ENCODE data around the gene NDUFS2. TPM values are rescaled to one million over a fixed set of nuclear protein-coding genes. Genes with fewer than 3 reads are reported as not detected.

Gene NDUFS2
- total RNA-seq, 1 donor from 2014 or later, result 131 TPM

DNA sequence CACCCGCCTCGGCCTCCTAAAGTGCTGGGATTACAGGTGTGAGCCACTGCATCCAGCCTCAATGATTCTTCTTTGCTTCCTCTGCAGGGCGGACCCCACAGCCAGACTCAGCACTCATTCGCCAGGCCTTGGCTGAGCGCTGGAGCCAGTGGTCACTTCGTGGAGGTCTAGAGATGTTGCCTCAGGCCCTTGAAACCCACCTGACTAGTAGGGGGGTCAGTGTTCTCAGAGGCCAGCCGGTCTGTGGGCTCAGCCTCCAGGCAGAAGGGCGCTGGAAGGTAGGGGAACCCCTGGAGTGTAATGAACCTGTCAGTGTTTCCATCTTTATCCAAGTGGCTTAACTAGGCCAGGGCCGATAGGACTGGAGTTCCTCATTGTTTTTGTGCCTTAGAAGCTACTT lies 33.3 kb upstream of the NDUFS2 start:
- no peaks in the 10 kb centered on the region for H3K27me3 ChIP-seq (ENCODE audit: control insufficient read depth, insufficient read depth, low read length)
- no peak overlapping the region for H3K4me3 ChIP-seq (ENCODE audit: low read depth, low read length)
- peaks cover 18% of the 10 kb centered on the region for H3K36me3 ChIP-seq (ENCODE audit: control insufficient read depth, insufficient read depth, low read length)
- TF ChIP-seq, protein P1, sequence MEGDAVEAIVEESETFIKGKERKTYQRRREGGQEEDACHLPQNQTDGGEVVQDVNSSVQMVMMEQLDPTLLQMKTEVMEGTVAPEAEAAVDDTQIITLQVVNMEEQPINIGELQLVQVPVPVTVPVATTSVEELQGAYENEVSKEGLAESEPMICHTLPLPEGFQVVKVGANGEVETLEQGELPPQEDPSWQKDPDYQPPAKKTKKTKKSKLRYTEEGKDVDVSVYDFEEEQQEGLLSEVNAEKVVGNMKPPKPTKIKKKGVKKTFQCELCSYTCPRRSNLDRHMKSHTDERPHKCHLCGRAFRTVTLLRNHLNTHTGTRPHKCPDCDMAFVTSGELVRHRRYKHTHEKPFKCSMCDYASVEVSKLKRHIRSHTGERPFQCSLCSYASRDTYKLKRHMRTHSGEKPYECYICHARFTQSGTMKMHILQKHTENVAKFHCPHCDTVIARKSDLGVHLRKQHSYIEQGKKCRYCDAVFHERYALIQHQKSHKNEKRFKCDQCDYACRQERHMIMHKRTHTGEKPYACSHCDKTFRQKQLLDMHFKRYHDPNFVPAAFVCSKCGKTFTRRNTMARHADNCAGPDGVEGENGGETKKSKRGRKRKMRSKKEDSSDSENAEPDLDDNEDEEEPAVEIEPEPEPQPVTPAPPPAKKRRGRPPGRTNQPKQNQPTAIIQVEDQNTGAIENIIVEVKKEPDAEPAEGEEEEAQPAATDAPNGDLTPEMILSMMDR (IDR thresholded peaks at IDR 0.05; ENCODE audit: insufficient read depth, low read length, severe bottlenecking), result no peak
- DNase-seq (ENCODE audit: low read depth) (no peak), FAIRE-seq (no peak)

DNA sequence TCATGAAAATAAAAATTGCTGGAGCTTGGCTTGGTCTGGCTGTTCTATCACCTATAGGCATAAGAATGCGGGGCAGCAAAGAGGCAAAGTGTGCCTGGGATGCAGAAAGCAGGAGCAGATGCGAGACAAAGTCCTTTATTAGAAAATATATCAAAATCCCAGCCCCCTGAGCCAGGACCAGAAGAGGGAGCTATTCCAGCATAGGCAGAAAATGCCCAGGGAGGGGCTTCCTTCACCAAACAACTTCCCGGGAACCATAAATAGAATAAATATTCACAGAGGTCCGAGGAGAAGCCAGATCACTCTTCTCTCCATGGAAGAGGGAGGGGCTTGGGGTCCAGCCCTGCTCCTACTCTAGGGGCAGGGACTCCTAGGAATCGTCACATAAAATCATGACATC lies 31.0 kb upstream of the NDUFS2 start:
- DNase-seq (ENCODE audit: low read depth) (no peak), FAIRE-seq (no peak)
- H3K27me3 ChIP-seq (ENCODE audit: control insufficient read depth, insufficient read depth, low read length), result no peaks in the 10 kb centered on the region
- H3K4me3 ChIP-seq (ENCODE audit: low read depth, low read length), result no peak overlapping the region
- TF ChIP-seq, protein P1 (IDR thresholded peaks at IDR 0.05; ENCODE audit: insufficient read depth, low read length, severe bottlenecking), result peak; percentile 1
- peaks cover 21% of the 10 kb centered on the region for H3K36me3 ChIP-seq (ENCODE audit: control insufficient read depth, insufficient read depth, low read length)

GRCh38 chr1:161171696-161172095 lies 30.5 kb upstream of the NDUFS2 start:
- no peak for FAIRE-seq
- H3K36me3 ChIP-seq (ENCODE audit: control insufficient read depth, insufficient read depth, low read length), result peaks cover 21% of the 10 kb centered on the region
- H3K4me3 ChIP-seq (ENCODE audit: low read depth, low read length), result no peak overlapping the region
- TF ChIP-seq, protein P1 (IDR thresholded peaks at IDR 0.05; ENCODE audit: insufficient read depth, low read length, severe bottlenecking), result no peak
- no peaks in the 10 kb centered on the region for H3K27me3 ChIP-seq (ENCODE audit: control insufficient read depth, insufficient read depth, low read length)
- no peak for DNase-seq (ENCODE audit: low read depth)

DNA sequence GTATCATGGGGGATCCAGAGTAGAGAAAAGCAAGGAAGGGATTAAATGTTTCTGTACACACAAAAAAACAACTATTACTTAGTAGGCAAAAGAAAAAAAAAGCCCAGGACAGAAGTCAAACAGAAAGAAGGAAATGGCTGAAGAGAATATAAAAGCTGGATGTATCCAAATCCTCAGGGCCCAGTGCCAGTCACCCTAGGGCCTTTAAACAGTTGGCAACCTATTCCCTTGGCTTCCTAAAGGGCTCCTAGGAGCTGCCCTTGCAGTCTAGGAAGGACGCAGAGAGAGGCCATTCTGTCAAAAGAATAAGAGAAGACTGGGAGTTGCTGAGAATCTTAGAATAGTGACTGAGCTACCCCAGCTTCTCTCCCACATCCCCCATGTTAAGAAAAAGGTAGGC lies 29.8 kb upstream of the NDUFS2 start:
- FAIRE-seq, result no peak
- H3K36me3 ChIP-seq (ENCODE audit: control insufficient read depth, insufficient read depth, low read length), result peaks cover 21% of the 10 kb centered on the region

DNA sequence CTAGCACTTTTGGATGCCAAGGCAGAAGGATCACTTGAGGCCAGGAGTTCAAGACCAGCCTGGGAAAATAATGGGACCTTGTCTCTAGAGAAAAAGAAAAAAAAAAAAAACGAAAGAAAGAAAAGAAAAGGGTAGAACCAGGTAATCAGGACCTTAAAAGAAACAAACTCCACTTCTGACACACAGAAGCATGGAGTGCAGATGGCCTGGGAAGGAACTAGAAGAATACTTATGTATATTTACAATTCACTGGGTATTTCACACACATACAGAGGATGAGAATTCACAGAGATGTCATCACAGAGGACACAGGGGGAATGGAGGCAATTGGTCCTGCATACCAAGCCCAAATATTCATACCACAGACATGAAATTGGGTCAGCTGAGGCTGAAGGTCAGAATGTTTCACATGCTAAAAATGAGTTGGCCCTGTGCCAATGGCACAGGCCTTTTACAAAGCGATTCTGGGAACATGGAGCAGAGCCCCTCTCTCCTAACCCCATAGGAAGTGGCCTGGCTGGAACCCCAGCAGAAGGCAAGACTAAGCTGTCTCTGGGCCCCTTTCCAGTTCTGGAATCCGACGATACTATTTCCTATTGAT lies 29.3 kb upstream of the NDUFS2 start:
- DNase-seq (ENCODE audit: low read depth) (no peak), FAIRE-seq (no peak)
- TF ChIP-seq, protein P1 (IDR thresholded peaks at IDR 0.05; ENCODE audit: insufficient read depth, low read length, severe bottlenecking), result no peak
- Histone ChIP-seq H3K4me3 (ENCODE audit: low read depth, low read length) (no peak overlapping the region), H3K27me3 (ENCODE audit: control insufficient read depth, insufficient read depth, low read length) (no peaks in the 10 kb centered on the region), H3K36me3 (ENCODE audit: control insufficient read depth, insufficient read depth, low read length) (peaks cover 21% of the 10 kb centered on the region)

More for the DNA sequence above, 29.8 kb upstream of the NDUFS2 start:
- TF ChIP-seq, protein P1 (IDR thresholded peaks at IDR 0.05; ENCODE audit: insufficient read depth, low read length, severe bottlenecking), result no peak
- DNase-seq (ENCODE audit: low read depth), result no peak
- Histone ChIP-seq H3K4me3 (ENCODE audit: low read depth, low read length) (no peak overlapping the region), H3K27me3 (ENCODE audit: control insufficient read depth, insufficient read depth, low read length) (no peaks in the 10 kb centered on the region)

DNA sequence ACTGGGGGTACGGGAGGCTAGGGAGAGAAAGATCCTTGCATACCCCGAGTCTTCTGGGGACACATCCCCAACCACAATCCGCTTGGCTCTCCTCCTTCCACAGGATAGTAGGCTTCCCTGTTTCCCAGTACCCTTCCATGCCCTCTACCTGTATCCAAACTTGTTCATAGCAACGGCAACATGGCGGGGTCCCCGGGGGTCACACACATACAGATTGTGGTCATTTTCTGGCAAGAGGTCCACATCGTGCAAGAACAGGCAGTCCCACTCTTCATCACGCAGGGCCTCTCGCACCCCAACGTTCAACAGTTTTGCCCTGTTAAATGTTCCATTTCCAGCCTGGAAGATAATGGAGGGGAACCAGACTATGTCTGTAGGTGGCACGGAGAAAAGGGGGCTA lies 28.5 kb upstream of the NDUFS2 start:
- peaks cover 21% of the 10 kb centered on the region for H3K36me3 ChIP-seq (ENCODE audit: control insufficient read depth, insufficient read depth, low read length)
- TF ChIP-seq, protein P1 (IDR thresholded peaks at IDR 0.05; ENCODE audit: insufficient read depth, low read length, severe bottlenecking), result no peak
- no peak for DNase-seq (ENCODE audit: low read depth)
- no peak for FAIRE-seq
- no peaks in the 10 kb centered on the region for H3K27me3 ChIP-seq (ENCODE audit: control insufficient read depth, insufficient read depth, low read length)
- no peak overlapping the region for H3K4me3 ChIP-seq (ENCODE audit: low read depth, low read length)

Data from bronchial epithelial cell (primary cell).